ENCODE results near the gene DSP.

- no peak for TF ChIP-seq CTCF (IDR thresholded peaks at IDR 0.05 in 8 of 11, conservative IDR thresholded peaks at IDR 0.05 in 3 of 11)
- TF ChIP-seq POLR2AphosphoS5 (IDR thresholded peaks at IDR 0.05), result no peak
- no peak for TF ChIP-seq POLR2A (IDR thresholded peaks at IDR 0.05)
These were observed 33.0 kb downstream of the DSP start for GRCh38 chr6:7574500-7574899.

All from spleen (tissue), 7 donors.